IMR-90 (cell line): Measurements from ENCODE around the gene CD46. TPM values are rescaled to one million over a fixed set of nuclear protein-coding genes. Genes with fewer than 3 reads are reported as not detected.

Experiments
- ATAC-seq: fragments of 200-7000 bp; cut with Tn5 transposase; 2 replicates; pipeline ENCODE4 v1.9.1; 2020; ENCODE audit warnings: low read depth, mild to moderate bottlenecking, moderate library complexity
- BruUV-seq: library from RNA; stranded (reverse); fragments of 400-500 nt; replicated peaks from 2 replicates; lab custom pipeline; 2021; lab: Mats Ljungman, UMichigan
- CTCF ChIA-PET: fragments of 300-600 bp; formaldehyde crosslinking; extraction: SDS; loops from one replicate; lab custom pipeline; 2021; ENCODE audit warnings: antibody characterized with exemption; lab: Yijun Ruan, JAX
- POLR2A ChIA-PET: fragments of 300-600 bp; sonication (Branson Sonifier 250); formaldehyde crosslinking; loops from one replicate; lab custom pipeline; 2022; ENCODE audit warnings: antibody characterized with exemption; ENCODE audit not compliant: unreplicated experiment; lab: Charles Lee
- DNase-seq: peaks from one replicate; pipeline ENCODE4 v3.0.0; 2013
- H2AFZ ChIP-seq: replicated peaks from 2 replicates; pipeline ENCODE3; 2013; ENCODE audit warnings: low read length, mild to moderate bottlenecking; ENCODE audit not compliant: poor library complexity
- H2AK5ac ChIP-seq: 2 replicates; pipeline ENCODE4 v1.6.1; 2013; ENCODE audit warnings: low read depth, low read length, inconsistent platforms
- H2AK9ac ChIP-seq: replicated peaks from 2 replicates; pipeline ENCODE3; 2013; ENCODE audit warnings: mild to moderate bottlenecking, low read depth, low read length, moderate library complexity; ENCODE audit not compliant: poor library complexity
- H2BK120ac ChIP-seq: 2 replicates; pipeline ENCODE4 v1.6.1; 2013; ENCODE audit warnings: low read depth, low read length, inconsistent platforms
- H2BK15ac ChIP-seq: 3 replicates; pipeline ENCODE4 v1.6.1; 2013; ENCODE audit warnings: low read depth, low read length, inconsistent platforms
- H2BK20ac ChIP-seq: 2 replicates; pipeline ENCODE4 v1.6.1; 2013; ENCODE audit warnings: low read depth, mild to moderate bottlenecking, inconsistent platforms, low read length, moderate library complexity
- H2BK5ac ChIP-seq: 2 replicates; pipeline ENCODE4 v1.6.1; 2013; ENCODE audit warnings: mild to moderate bottlenecking, low read depth, low read length, inconsistent platforms; ENCODE audit not compliant: poor library complexity, severe bottlenecking
- H3K14ac ChIP-seq: replicated peaks from 2 replicates; pipeline ENCODE4 v1.6.1; 2013; ENCODE audit warnings: low read depth, low read length, inconsistent platforms
- H3K18ac ChIP-seq: 2 replicates; pipeline ENCODE4 v1.6.1; 2013; ENCODE audit warnings: low read depth, low read length, control low read depth
- H3K23ac ChIP-seq: 2 replicates; pipeline ENCODE4 v1.6.1; 2013; ENCODE audit warnings: low read depth, low read length, inconsistent platforms
- H3K27ac ChIP-seq: 2 replicates; pipeline ENCODE4 v1.5.1; 2013; ENCODE audit warnings: mild to moderate bottlenecking, control low read depth, low read length; ENCODE audit not compliant: insufficient read depth
- H3K27me3 ChIP-seq: 2 replicates; pipeline ENCODE4 v1.6.1; 2013; ENCODE audit warnings: low read length; ENCODE audit not compliant: control insufficient read depth, insufficient read depth
- H3K36me3 ChIP-seq: 2 replicates; pipeline ENCODE4 v1.6.1; 2013; ENCODE audit warnings: low read length, mixed read lengths; ENCODE audit not compliant: control insufficient read depth, insufficient read depth
- H3K4ac ChIP-seq: 2 replicates; pipeline ENCODE4 v1.6.1; 2013; ENCODE audit warnings: low read depth, low read length, inconsistent platforms
- H3K4me1 ChIP-seq: 2 replicates; pipeline ENCODE4 v1.6.1; 2013; ENCODE audit warnings: low read length, mixed read lengths; ENCODE audit not compliant: control insufficient read depth, insufficient read depth
- H3K4me2 ChIP-seq: 2 replicates; pipeline ENCODE4 v1.6.1; 2013; ENCODE audit warnings: low read depth, mild to moderate bottlenecking, control low read depth, low read length, moderate library complexity
- H3K4me3 ChIP-seq: 2 replicates; pipeline ENCODE4 v1.5.1; 2013; ENCODE audit warnings: low read depth, mild to moderate bottlenecking, control low read depth, low read length, moderate library complexity; ENCODE audit not compliant: insufficient read depth
- H3K56ac ChIP-seq: 2 replicates; pipeline ENCODE4 v1.6.1; 2013; ENCODE audit warnings: low read length, inconsistent platforms; ENCODE audit not compliant: insufficient read depth; ENCODE audit errors: extremely low read depth
- H3K79me1 ChIP-seq, 2 experiments: 2 replicates each; pipeline ENCODE4 v1.6.1; 2013; ENCODE audit warnings: low read length in 2 of 2, inconsistent platforms in 1 of 2, low read depth in 1 of 2
- H3K9ac ChIP-seq: 2 replicates; pipeline ENCODE4 v1.6.1; 2013; ENCODE audit warnings: low read depth, low read length, control low read depth
- H3K9me1 ChIP-seq: 2 replicates; pipeline ENCODE4 v1.6.1; 2013; ENCODE audit warnings: low read length, inconsistent platforms; ENCODE audit not compliant: insufficient read depth
- H3K9me3 ChIP-seq: 2 replicates; pipeline ENCODE4 v1.6.1; 2013; ENCODE audit warnings: low read length; ENCODE audit not compliant: control insufficient read depth, insufficient read depth
- H4K20me1 ChIP-seq: 2 replicates; pipeline ENCODE4 v1.6.1; 2013; ENCODE audit warnings: low read length, inconsistent platforms; ENCODE audit not compliant: insufficient read depth
- H4K5ac ChIP-seq: 2 replicates; pipeline ENCODE4 v1.6.1; 2013; ENCODE audit warnings: mild to moderate bottlenecking, low read depth, low read length, control low read depth
- H4K8ac ChIP-seq, 2 experiments: 2 replicates each; pipeline ENCODE4 v1.6.1; 2013; ENCODE audit warnings: low read depth in 2 of 2, low read length in 2 of 2, control low read depth in 1 of 2, inconsistent platforms in 1 of 2
- H4K91ac ChIP-seq: 2 replicates; pipeline ENCODE4 v1.6.1; 2013; ENCODE audit warnings: low read depth, low read length, inconsistent platforms; ENCODE audit not compliant: insufficient read depth
- BHLHE40 ChIP-seq: fragments of 150-350 bp; IDR thresholded peaks from 2 replicates; pipeline ENCODE4 v1.6.1; 2016; ENCODE audit warnings: mild to moderate bottlenecking, low read depth, low read length
- CEBPB ChIP-seq: IDR thresholded peaks from 2 replicates; pipeline ENCODE4 v1.6.1; 2012; ENCODE audit warnings: low read depth, low read length, improper control_type of control experiment
- CHD1 ChIP-seq: IDR thresholded peaks from 2 replicates; pipeline ENCODE4 v1.6.1; 2012; ENCODE audit warnings: low read depth, low read length, improper control_type of control experiment
- ELK1 ChIP-seq: fragments of 150-350 bp; IDR thresholded peaks from 2 replicates; pipeline ENCODE4 v1.6.1; 2016; ENCODE audit warnings: low read depth, mild to moderate bottlenecking, low read length, moderate library complexity, borderline replicate concordance
- FOS ChIP-seq: fragments of 150-350 bp; IDR thresholded peaks from 2 replicates; pipeline ENCODE4 v1.6.1; 2016; ENCODE audit warnings: low read depth, low read length
- MAFK ChIP-seq: IDR thresholded peaks from 2 replicates; pipeline ENCODE4 v1.6.1; 2012; ENCODE audit warnings: low read depth, low read length, improper control_type of control experiment
- RCOR1 ChIP-seq: IDR thresholded peaks from 2 replicates; pipeline ENCODE4 v1.6.1; 2012; ENCODE audit warnings: mild to moderate bottlenecking, low read length, improper control_type of control experiment; ENCODE audit not compliant: insufficient replicate concordance
- SMC3 ChIP-seq: fragments of 150-350 bp; IDR thresholded peaks from 2 replicates; pipeline ENCODE4 v1.6.1; 2016; ENCODE audit warnings: low read depth, mild to moderate bottlenecking, antibody characterized with exemption, low read length, moderate library complexity
- WGBS, 2 experiments: methylation state at CpG; one replicate each; pipeline versions ENCODE4 v1.1.5 to v1.1.7; 2013; ENCODE audit warnings: missing lambda C conversion rate in 2 of 2; ENCODE audit not compliant: insufficient read length in 1 of 2; ENCODE audit errors: extremely low coverage in 2 of 2; 5-methylcytosine and 5-hydroxymethylcytosine counted together
- dilution Hi-C: fragments of 300-500 bp; cut with HindIII; formaldehyde crosslinking; loops from one replicate; pipeline ENCODE4 v1.14.3; 2018; ENCODE audit warnings: low sequenced_read_pairs; ENCODE audit not compliant: unreplicated experiment
- in situ Hi-C: fragments of 300-500 bp; cut with MboI; formaldehyde crosslinking; loops from 3 replicates; pipeline ENCODE4 v1.14.3; 2019; ENCODE audit warnings: low sequenced_read_pairs, inconsistent platforms, mixed read lengths
- intact Hi-C: fragments of 100-400 bp; cut with micrococcal nuclease; formaldehyde crosslinking; loops from 2 replicates; pipeline ENCODE4 v1.10.0; 2022
- polyA plus RNA-seq, 3 experiments: library from polyadenylated mRNA; depleted of rRNA; stranded (reverse); fragments of >200 nt; gene quantifications; 2 replicates each; pipeline ENCODE4 v1.2.3, GENCODE V29; 2012; ENCODE audit warnings: low replicate concordance in 1 of 3
- total RNA-seq: library from RNA; depleted of rRNA; stranded (reverse); fragments of >200 nt; gene quantifications from 2 replicates; pipeline ENCODE4 v1.2.3, GENCODE V29; 2012
- TF ChIP-seq, protein P1 (sequence below): conservative IDR thresholded peaks from 2 replicates; pipeline ENCODE4 v1.5.1; 2012; ENCODE audit warnings: mild to moderate bottlenecking, low read depth, low read length, improper control_type of control experiment

The CD46 gene
- total and polyA plus RNA-seq, 2 of the 4 experiments (the other 2 are of a cell fraction) = 37.1 to 82.0 TPM

DNA sequence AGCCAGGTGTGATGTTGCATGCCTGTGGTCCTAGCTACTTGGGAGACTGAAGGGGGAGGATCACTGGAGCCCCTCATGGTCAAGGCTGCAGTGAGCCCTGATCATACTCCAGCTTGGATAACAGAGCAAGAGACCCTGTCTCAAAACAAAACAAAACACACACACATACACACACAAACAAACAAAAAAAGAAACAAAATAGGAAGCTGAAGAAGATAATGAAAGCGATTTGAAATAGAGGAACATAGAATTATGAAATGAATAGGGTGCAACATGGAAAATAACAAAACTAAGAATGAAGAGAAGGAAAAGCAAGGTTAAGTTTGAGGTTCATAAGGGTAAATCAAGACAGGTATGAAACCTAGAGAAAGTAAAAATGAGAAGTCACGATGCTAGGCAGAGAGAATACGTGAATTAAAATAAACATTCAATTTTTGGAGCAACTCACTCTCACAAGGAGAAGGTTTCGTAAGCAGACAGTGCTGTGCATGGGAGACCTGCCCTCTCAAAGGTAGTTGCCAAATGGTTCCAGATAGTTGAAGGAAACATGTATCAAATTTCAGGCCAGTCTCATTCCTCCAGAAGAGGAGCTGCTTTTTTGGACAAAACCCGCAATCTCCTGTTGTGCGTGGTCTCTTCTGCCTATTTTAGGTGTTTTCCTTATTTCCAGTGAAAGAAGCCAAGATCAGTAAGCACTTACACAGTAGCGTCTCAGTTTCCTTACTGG, 3.3 kb downstream of the CD46 start:
- Histone ChIP-seq H3K36me3 (peaks cover 3% of the 10 kb centered on the region; the same call in 1 of the 2 replicates), H2AK5ac (no peak overlapping the region), H4K8ac (no peak overlapping the region), H3K9me1 (peaks cover 3% of the 10 kb centered on the region; the same call in 1 of the 2 replicates), H4K20me1 (peaks cover 37% of the 10 kb centered on the region), H3K4me3 (no peak overlapping the region), H2AK9ac (no peak overlapping the region), H3K9me3 (no peaks in the 10 kb centered on the region), H4K91ac (no peak overlapping the region), H2BK5ac (no peak overlapping the region), H4K5ac (no peak overlapping the region), H2BK15ac (no peak overlapping the region), H3K18ac (no peak overlapping the region), H3K27ac (no peak overlapping the region), H3K23ac (no peak overlapping the region), H2BK120ac (no peak overlapping the region), H2AFZ (no peak overlapping the region), H3K4me2 (no peak overlapping the region), H2BK20ac (no peak overlapping the region), H3K14ac (no peak overlapping the region), H3K9ac (no peak overlapping the region), H3K79me1 (peaks cover 21 to 46% of the 10 kb centered on the region in 2 experiments), H3K56ac (no peak overlapping the region), H3K27me3 (no peaks in the 10 kb centered on the region), H3K4ac (no peak overlapping the region), H3K4me1 (peaks cover 4% of the 10 kb centered on the region; the same call in 1 of the 2 replicates)
- intact Hi-C loops = no loop called here
- dilution Hi-C loops = no loop called here
- in situ Hi-C loops = no loop called here
- WGBS, 2 experiments = 67% methylated on average over 1 of the region's 7 CpGs; no CpG with 5 or more reads in 1 of the 2 experiments
- ChIA-PET POLR2A (no interaction called here), CTCF (interaction anchor here (0.6 to 1.2 kb wide), 2 partner anchors 9 to 42 kb away, joined by 3 to 4 read pairs; no protein-coding TSS in a partner anchor)
- ATAC-seq (no peak), DNase-seq (no peak)
- BruUV-seq = no TSS peak
- no peak for TF ChIP-seq BHLHE40
- TF ChIP-seq RCOR1 = no peak
- TF ChIP-seq, protein P1, sequence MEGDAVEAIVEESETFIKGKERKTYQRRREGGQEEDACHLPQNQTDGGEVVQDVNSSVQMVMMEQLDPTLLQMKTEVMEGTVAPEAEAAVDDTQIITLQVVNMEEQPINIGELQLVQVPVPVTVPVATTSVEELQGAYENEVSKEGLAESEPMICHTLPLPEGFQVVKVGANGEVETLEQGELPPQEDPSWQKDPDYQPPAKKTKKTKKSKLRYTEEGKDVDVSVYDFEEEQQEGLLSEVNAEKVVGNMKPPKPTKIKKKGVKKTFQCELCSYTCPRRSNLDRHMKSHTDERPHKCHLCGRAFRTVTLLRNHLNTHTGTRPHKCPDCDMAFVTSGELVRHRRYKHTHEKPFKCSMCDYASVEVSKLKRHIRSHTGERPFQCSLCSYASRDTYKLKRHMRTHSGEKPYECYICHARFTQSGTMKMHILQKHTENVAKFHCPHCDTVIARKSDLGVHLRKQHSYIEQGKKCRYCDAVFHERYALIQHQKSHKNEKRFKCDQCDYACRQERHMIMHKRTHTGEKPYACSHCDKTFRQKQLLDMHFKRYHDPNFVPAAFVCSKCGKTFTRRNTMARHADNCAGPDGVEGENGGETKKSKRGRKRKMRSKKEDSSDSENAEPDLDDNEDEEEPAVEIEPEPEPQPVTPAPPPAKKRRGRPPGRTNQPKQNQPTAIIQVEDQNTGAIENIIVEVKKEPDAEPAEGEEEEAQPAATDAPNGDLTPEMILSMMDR = no peak
- TF ChIP-seq ELK1 = no peak
- TF ChIP-seq FOS = no peak
- TF ChIP-seq CHD1 = no peak
- no peak for TF ChIP-seq MAFK
- no peak for TF ChIP-seq SMC3
- no peak for TF ChIP-seq CEBPB
